Neural progenitor cell (in vitro differentiated cells): Measurements from ENCODE around the gene AXL. TPM values are rescaled to one million over a fixed set of nuclear protein-coding genes. Genes with fewer than 3 reads are reported as not detected.
A peak's percentile ranks its signal among the peaks of the same experiment; 100 is the strongest.

ENCODE experiments used
- DNase-seq: peaks from one replicate; pipeline ENCODE4 v3.0.0-alpha.2; 2016; ENCODE audit warnings: low spot score
- H2AFZ ChIP-seq: fragments of 200-600 bp; sonication (generic); replicated peaks from 2 replicates; pipeline ENCODE4 v1.6.1; 2016; ENCODE audit warnings: antibody characterized with exemption
- H3F3A ChIP-seq: fragments of 200-600 bp; sonication (generic); 2 replicates; pipeline ENCODE4 v1.6.1; 2016; ENCODE audit warnings: antibody characterized with exemption, low read depth
- H3K27ac ChIP-seq: fragments of 200-600 bp; sonication (generic); 2 replicates; pipeline ENCODE4 v1.5.1; 2016; ENCODE audit warnings: mild to moderate bottlenecking
- H3K27me3 ChIP-seq: fragments of 200-600 bp; sonication (generic); 2 replicates; pipeline ENCODE4 v1.6.1; 2016; ENCODE audit warnings: mild to moderate bottlenecking, moderate library complexity
- H3K36me3 ChIP-seq: fragments of 200-600 bp; sonication (generic); 2 replicates; pipeline ENCODE4 v1.5.1; 2016
- H3K4me1 ChIP-seq: fragments of 200-600 bp; sonication (generic); 2 replicates; pipeline ENCODE4 v1.6.1; 2016; ENCODE audit warnings: mixed run types
- H3K4me2 ChIP-seq: fragments of 200-600 bp; sonication (generic); 2 replicates; pipeline ENCODE4 v1.6.1; 2016
- H3K4me3 ChIP-seq: fragments of 200-600 bp; sonication (generic); 2 replicates; pipeline ENCODE4 v1.5.1; 2016
- H3K79me2 ChIP-seq: fragments of 200-600 bp; sonication (generic); 2 replicates; pipeline ENCODE4 v1.6.1; 2016; ENCODE audit warnings: low read depth
- H3K9ac ChIP-seq: fragments of 200-600 bp; sonication (generic); 2 replicates; pipeline ENCODE4 v1.6.1; 2016
- H3K9me3 ChIP-seq: fragments of 200-600 bp; sonication (generic); 2 replicates; pipeline ENCODE4 v1.5.1; 2016; ENCODE audit warnings: low read depth
- H4K20me1 ChIP-seq: fragments of 200-600 bp; sonication (generic); 2 replicates; pipeline ENCODE4 v1.6.1; 2016; ENCODE audit warnings: low read depth
- H3K27ac Mint-ChIP-seq: 3 replicates; pipeline ENCODE4 v1.8.0; 2021; ENCODE audit warnings: mixed read lengths
- H3K27me3 Mint-ChIP-seq: 2 replicates; pipeline ENCODE4 v1.8.0; 2022; ENCODE audit warnings: low read depth, mild to moderate bottlenecking, inconsistent platforms, moderate library complexity, mixed read lengths; ENCODE audit not compliant: insufficient read depth
- H3K36me3 Mint-ChIP-seq: 3 replicates; pipeline ENCODE4 v1.8.0; 2021; ENCODE audit warnings: mixed read lengths
- H3K4me1 Mint-ChIP-seq: 3 replicates; pipeline ENCODE4 v1.8.0; 2021; ENCODE audit warnings: mixed read lengths
- H3K4me3 Mint-ChIP-seq: 3 replicates; pipeline ENCODE4 v1.8.0; 2021; ENCODE audit warnings: mild to moderate bottlenecking, moderate library complexity, mixed read lengths
- H3K9me3 Mint-ChIP-seq: 3 replicates; pipeline ENCODE4 v1.8.0; 2020; ENCODE audit warnings: mixed read lengths
- CTCF ChIP-seq: fragments of 200-600 bp; sonication (generic); IDR thresholded peaks from 2 replicates; pipeline ENCODE4 v1.5.1; 2017; ENCODE audit warnings: antibody characterized with exemption, mild to moderate bottlenecking
- EZH2 ChIP-seq: fragments of 200-600 bp; sonication (generic); IDR thresholded peaks from 2 replicates; pipeline ENCODE4 v1.6.1; 2017; ENCODE audit warnings: antibody characterized with exemption, mild to moderate bottlenecking, moderate library complexity
- EZH2phosphoT487 ChIP-seq: fragments of 200-600 bp; sonication (generic); IDR thresholded peaks from 2 replicates; pipeline ENCODE4 v1.6.1; 2017; ENCODE audit warnings: antibody characterized with exemption
- total RNA-seq: library from RNA; depleted of rRNA; stranded (reverse); fragments of >200 nt; gene quantifications from 2 replicates; pipeline ENCODE4 v1.2.3, GENCODE V29; 2015; ENCODE audit warnings: low replicate concordance

The AXL gene
- total RNA-seq, 1 donor from 2014 or later, result 24.7 TPM

- Histone ChIP-seq H3K79me2 (peaks cover 34% of the 10 kb centered on the region), H3K9ac (no peak overlapping the region), H3K4me2 (no peak overlapping the region), H3K27ac (no peak overlapping the region), H3K27me3 (no peaks in the 10 kb centered on the region), H3F3A (no peaks in the 10 kb centered on the region), H4K20me1 (peaks cover 54% of the 10 kb centered on the region), H3K9me3 (no peaks in the 10 kb centered on the region), H2AFZ (no peak overlapping the region), H3K4me3 (no peak overlapping the region), H3K36me3 (peaks cover 16% of the 10 kb centered on the region), H3K4me1 (no peaks in the 10 kb centered on the region)
- no peak for DNase-seq
- Mint-ChIP-seq H3K4me1 (peaks cover 13% of the 10 kb centered on the region), H3K27me3 (peaks cover 6% of the 10 kb centered on the region), H3K27ac (peak overlapping the region; percentile 92), H3K36me3 (peaks cover 59% of the 10 kb centered on the region), H3K4me3 (no peak overlapping the region), H3K9me3 (no peaks in the 10 kb centered on the region)
- TF ChIP-seq EZH2 (no peak), EZH2phosphoT487 (no peak), CTCF (no peak)
Observed at GRCh38 chr19:41294393-41294792, 75.4 kb downstream of the AXL start.

- H3K36me3 ChIP-seq, result peaks cover 10% of the 10 kb centered on the region
- H3K27ac Mint-ChIP-seq, result no peak overlapping the region
Observed at GRCh38 chr19:41295499-41295898, 76.5 kb downstream of the AXL start.

GRCh38 chr19:41296433-41296871 lies 77.4 kb downstream of the AXL start:
- Histone ChIP-seq H3F3A (no peaks in the 10 kb centered on the region), H3K27me3 (no peaks in the 10 kb centered on the region), H3K79me2 (peaks cover 16% of the 10 kb centered on the region), H2AFZ (no peak overlapping the region), H3K4me3 (no peak overlapping the region), H3K36me3 (peaks cover 9% of the 10 kb centered on the region), H4K20me1 (peaks cover 48% of the 10 kb centered on the region), H3K4me1 (no peaks in the 10 kb centered on the region), H3K4me2 (no peak overlapping the region), H3K9ac (no peak overlapping the region), H3K27ac (no peak overlapping the region), H3K9me3 (no peaks in the 10 kb centered on the region)
- TF ChIP-seq CTCF, result no peak
- no peak for TF ChIP-seq EZH2phosphoT487
- no peak for TF ChIP-seq EZH2
- Mint-ChIP-seq H3K27ac (peak overlapping the region; percentile 85), H3K36me3 (peaks cover 58% of the 10 kb centered on the region), H3K4me1 (peaks cover 13% of the 10 kb centered on the region), H3K27me3 (peaks cover 6% of the 10 kb centered on the region), H3K4me3 (no peak overlapping the region), H3K9me3 (no peaks in the 10 kb centered on the region)
- no peak for DNase-seq

More at GRCh38 chr19:41295499-41295898, 76.5 kb downstream of the AXL start:
- Histone ChIP-seq H3K9ac (no peak overlapping the region), H3K27me3 (no peaks in the 10 kb centered on the region), H3K79me2 (peaks cover 23% of the 10 kb centered on the region), H4K20me1 (peaks cover 53% of the 10 kb centered on the region), H3K4me3 (no peak overlapping the region), H2AFZ (no peak overlapping the region), H3K4me1 (no peaks in the 10 kb centered on the region), H3F3A (no peaks in the 10 kb centered on the region), H3K9me3 (no peaks in the 10 kb centered on the region), H3K4me2 (no peak overlapping the region), H3K27ac (no peak overlapping the region)
- no peak for DNase-seq
- peaks cover 6% of the 10 kb centered on the region for H3K27me3 Mint-ChIP-seq
- H3K36me3 Mint-ChIP-seq, result peaks cover 59% of the 10 kb centered on the region
- H3K9me3 Mint-ChIP-seq, result no peaks in the 10 kb centered on the region
- no peak overlapping the region for H3K4me3 Mint-ChIP-seq
- H3K4me1 Mint-ChIP-seq, result peaks cover 13% of the 10 kb centered on the region
- TF ChIP-seq EZH2phosphoT487 (no peak), EZH2 (no peak), CTCF (no peak)
